K562 (cell line): ENCODE results near the gene FMNL2. TPM values are rescaled to one million over a fixed set of nuclear protein-coding genes. Genes with fewer than 3 reads are reported as not detected.

ENCODE experiments used
- ATAC-seq: fragments of 200-7000 bp; cut with Tn5 transposase; 3 replicates; pipeline ENCODE4 v1.9.1; 2020; ENCODE audit warnings: moderate library complexity
- BruUV-seq: library from RNA; stranded (reverse); fragments of 400-500 nt; replicated peaks from 2 replicates; lab custom pipeline; 2021; lab: Mats Ljungman, UMichigan
- CTCF ChIA-PET: fragments of 300-600 bp; formaldehyde crosslinking; extraction: SDS; loops from one replicate; lab custom pipeline; 2021; ENCODE audit warnings: low intra/inter-chr PET ratio; lab: Yijun Ruan, JAX
- POLR2A ChIA-PET: fragments of 300-600, 350-650 bp; sonication (Branson Sonifier 250); formaldehyde crosslinking; extraction: SDS; loops from one replicate; lab custom pipeline; 2021; ENCODE audit warnings: antibody characterized with exemption, inconsistent platforms; lab: Yijun Ruan, JAX
- DNase-seq, 4 experiments: peaks; one replicate each; pipeline versions ENCODE4 v3.0.0 to v3.0.0-alpha.2; 2011 to 2018; ENCODE audit warnings: low spot score in 3 of 4, mixed read lengths in 3 of 4; ENCODE audit errors: extremely low read depth in 1 of 4
- FAIRE-seq: peaks from 2 replicates; lab custom pipeline; 2011; peaks lifted over from hg19 to GRCh38; lab: Jason Lieb, UNC
- H2AFZ ChIP-seq: 2 replicates; pipeline ENCODE4 v1.6.0; 2011; ENCODE audit warnings: low read depth, low read length, control low read depth, inconsistent platforms
- H3K27ac ChIP-seq: fragments of 200-600 bp; 3 replicates; pipeline ENCODE4 v1.8.0; 2011; ENCODE audit warnings: low read depth, mild to moderate bottlenecking, control low read depth, inconsistent platforms, low read length, moderate library complexity, mixed read lengths; ENCODE audit errors: extremely low read depth
- H3K27me3 ChIP-seq, 2 experiments: fragments of 300-600 bp in 1 of 2; 2 replicates in 1 of 2; 3 replicates in 1 of 2; pipeline versions ENCODE4 v1.6.0 to v1.8.0; 2011; ENCODE audit warnings: inconsistent platforms in 2 of 2, low read length in 2 of 2, mild to moderate bottlenecking in 1 of 2, mixed read lengths in 1 of 2, moderate library complexity in 1 of 2; ENCODE audit not compliant: control insufficient read depth in 2 of 2, insufficient read depth in 2 of 2
- H3K36me3 ChIP-seq: fragments of 300-600 bp; 3 replicates; pipeline ENCODE4 v1.8.0; 2011; ENCODE audit warnings: mild to moderate bottlenecking, low read length, inconsistent platforms; ENCODE audit not compliant: control insufficient read depth, insufficient read depth
- H3K4me1 ChIP-seq, 2 experiments: fragments of 200-600 bp in 1 of 2; replicated peaks in 1 of 2; 2 replicates in 1 of 2; 3 replicates in 1 of 2; pipeline versions ENCODE4 v1.5.1 to v1.8.0; 2011; ENCODE audit warnings: inconsistent platforms in 2 of 2, low read length in 2 of 2, mild to moderate bottlenecking in 1 of 2, mixed read lengths in 1 of 2, moderate library complexity in 1 of 2; ENCODE audit not compliant: control insufficient read depth in 2 of 2, insufficient read depth in 2 of 2
- H3K4me2 ChIP-seq: 2 replicates; pipeline ENCODE4 v1.6.1; 2011; ENCODE audit warnings: low read length, control low read depth, inconsistent platforms, mixed read lengths; ENCODE audit not compliant: insufficient read depth
- H3K4me3 ChIP-seq: fragments of 200-600 bp; sonication (generic), shearing (Covaris generic); 2 replicates; pipeline ENCODE4 v1.5.1; 2016; ENCODE audit warnings: control low read depth, inconsistent platforms
- H3K79me2 ChIP-seq: fragments of 200-600 bp; 3 replicates; pipeline ENCODE4 v1.8.0; 2011; ENCODE audit warnings: low read length, inconsistent platforms; ENCODE audit not compliant: control insufficient read depth, insufficient read depth
- H3K9ac ChIP-seq, 2 experiments: 2 replicates each; pipeline versions ENCODE4 v1.6.0 to v1.6.1; 2011; ENCODE audit warnings: low read depth in 2 of 2, low read length in 2 of 2, control low read depth in 1 of 2, inconsistent platforms in 1 of 2, mild to moderate bottlenecking in 1 of 2, mixed read lengths in 1 of 2; ENCODE audit not compliant: insufficient read depth in 1 of 2
- H3K9me1 ChIP-seq: one replicate; pipeline ENCODE4 v1.6.0; 2011; ENCODE audit warnings: inconsistent platforms, mild to moderate bottlenecking, low read length, moderate library complexity; ENCODE audit not compliant: control insufficient read depth, insufficient read depth
- H3K9me3 ChIP-seq: replicated peaks from 2 replicates; pipeline ENCODE4 v1.5.1; 2011; ENCODE audit warnings: low read depth, low read length, inconsistent platforms; ENCODE audit not compliant: control insufficient read depth, insufficient read depth
- H4K20me1 ChIP-seq: replicated peaks from 2 replicates; pipeline ENCODE4 v1.6.1; 2011; ENCODE audit warnings: low read length, inconsistent platforms, mixed read lengths; ENCODE audit not compliant: control insufficient read depth, insufficient read depth
- DPF2 ChIP-seq: fragments of 450-650 bp; IDR thresholded peaks from 2 replicates; pipeline ENCODE4 v1.6.1; 2016
- ETV1 ChIP-seq: fragments of 450-650 bp; conservative IDR thresholded peaks from 2 replicates; pipeline ENCODE4 v1.6.1; 2016; ENCODE audit warnings: missing genetic modification characterization, control low read depth, low read depth, missing compliant biosample characterization
- FOS ChIP-seq: IDR thresholded peaks from 3 replicates; pipeline ENCODE4 v1.6.1; 2011; ENCODE audit not compliant: insufficient read length; ENCODE audit errors: extremely low read depth
- GATA2 ChIP-seq: sonication (generic); formaldehyde crosslinking; IDR thresholded peaks from 2 replicates; pipeline ENCODE4 v1.4.0; 2020; ENCODE audit warnings: mild to moderate bottlenecking, missing genetic modification reagents
- LARP7 ChIP-seq: fragments of 450-650 bp; IDR thresholded peaks from 2 replicates; pipeline ENCODE4 v1.6.1; 2016
- MITF ChIP-seq: IDR thresholded peaks from 2 replicates; pipeline ENCODE4 v1.6.1; 2014; ENCODE audit warnings: antibody characterized with exemption
- MTA2 ChIP-seq: fragments of 450-650 bp; IDR thresholded peaks from 2 replicates; pipeline ENCODE4 v1.6.1; 2016; ENCODE audit warnings: low read depth
- SMARCA5 ChIP-seq: fragments of 450-650 bp; IDR thresholded peaks from 2 replicates; pipeline ENCODE4 v1.6.1; 2016
- SOX6 ChIP-seq: fragments of 450-650 bp; IDR thresholded peaks from 2 replicates; pipeline ENCODE4 v1.6.1; 2014; ENCODE audit warnings: mild to moderate bottlenecking
- SRSF3 ChIP-seq: fragments of 200-400 bp; formaldehyde crosslinking; IDR thresholded peaks from 2 replicates; pipeline ENCODE4 v1.6.1; 2016; ENCODE audit warnings: mild to moderate bottlenecking, low read length, moderate library complexity; ENCODE audit not compliant: insufficient read depth
- TAF7 ChIP-seq: fragments of 450-650 bp; IDR thresholded peaks from 2 replicates; pipeline ENCODE4 v1.6.1; 2016; ENCODE audit warnings: missing genetic modification characterization, missing compliant biosample characterization
- TAL1 ChIP-seq: fragments of 450-650 bp; IDR thresholded peaks from 2 replicates; pipeline ENCODE4 v1.6.1; 2016; ENCODE audit warnings: mild to moderate bottlenecking
- TEAD1 ChIP-seq, 2 experiments: fragments of 450-650 bp in 1 of 2; sonication (generic) in 1 of 2; formaldehyde crosslinking; IDR thresholded peaks; 2 replicates each; pipeline versions ENCODE4 v1.4.0 to v1.8.0; 2020 to 2022; ENCODE audit warnings: mild to moderate bottlenecking in 2 of 2, missing genetic modification reagents in 1 of 2
- ZNF717 ChIP-seq: fragments of 250-450 bp; sonication (Bioruptor Pico); IDR thresholded peaks from 2 replicates; pipeline ENCODE4 v1.5.0; 2021
- WGBS: fragments of 100-300 bp; shearing (Covaris generic); methylation state at CpG from one replicate; pipeline ENCODE4 v1.1.6; 2016; ENCODE audit warnings: low coverage, mixed read lengths; ENCODE audit not compliant: insufficient coverage; ENCODE audit errors: missing lambda C conversion rate; 5-methylcytosine and 5-hydroxymethylcytosine counted together
- in situ Hi-C: fragments of 300-500 bp; cut with MboI; formaldehyde crosslinking; loops from 4 replicates; pipeline ENCODE4 v1.15.0; 2018; ENCODE audit warnings: inconsistent platforms, mixed read lengths
- intact Hi-C: fragments of 100-400 bp; cut with micrococcal nuclease; formaldehyde crosslinking; loops from 2 replicates; pipeline ENCODE4 v1.14.2; 2022
- polyA plus RNA-seq, 8 experiments: library from polyadenylated mRNA; depleted of rRNA in 4 of 8; stranded (reverse) in 5 of 8; unstranded in 3 of 8; fragments of >200 nt; fragmentation: Nextera tagmentation in 2 of 8; fragmentation: Illumina TruSeq in 1 of 8; extraction: Ambion mirVana in 2 of 8; extraction: Trizol in 1 of 8; gene quantifications; 2 replicates each; pipeline versions ENCODE4 v1.2.1 to v1.2.3, GENCODE V29; 2011 to 2014; ENCODE audit warnings: inconsistent platforms in 1 of 8, missing spikeins in 1 of 8
- total RNA-seq, 7 experiments: library from RNA; depleted of rRNA in 6 of 7; stranded (reverse); fragments of >200 nt in 6 of 7; fragmentation: Illumina TruSeq in 2 of 7; extraction: Trizol in 2 of 7; gene quantifications; 2 replicates each; pipeline versions ENCODE4 v1.2.1 to v1.2.3, GENCODE V29; 2011 to 2021; ENCODE audit warnings: low replicate concordance in 1 of 7

The FMNL2 gene
- total and polyA plus RNA-seq, 9 of the 15 experiments (the other 6 are each of a cell fraction or from before 2014, with no cell fraction given): 0.15 to 0.49 (median 0.24) TPM; not detected in 1

GRCh38 chr2:152499896-152500735 is 165.1 kb downstream of the FMNL2 start (continued):
- TF ChIP-seq GATA2 (CRISPR knock-in tag) (no peak), SOX6 (no peak), TAL1 (no peak), TEAD1 (CRISPR knock-in tag; IDR thresholded peaks at IDR 0.05) (no peak), ETV1 (tag) (no peak), SMARCA5 (no peak), TAF7 (tag) (no peak), LARP7 (no peak), DPF2 (no peak), SRSF3 (no peak)
- TF ChIP-seq, all 486 proteins: peak for 0

GRCh38 chr2:152500772-152501171 is 165.8 kb downstream of the FMNL2 start:
- no peaks in the 10 kb centered on the region for H3K79me2 ChIP-seq
- H3K27ac ChIP-seq: no peak overlapping the region
- peaks cover 6 to 7% of the 10 kb centered on the region in 2 experiments; a peak in 3 of 5 replicates for H3K27me3 ChIP-seq
- WGBS: 2% methylated on average over 8 of the region's 8 CpGs
- CTCF ChIA-PET: no interaction called here
- in situ Hi-C loops: no loop called here
- H2AFZ ChIP-seq: no peak overlapping the region
- intact Hi-C loops: no loop called here
- no peaks in the 10 kb centered on the region for H4K20me1 ChIP-seq
- FAIRE-seq: no peak
- POLR2A ChIA-PET: interaction anchor here (0.7 kb wide), 1 partner anchor 17 kb away, joined by 3 read pairs; no protein-coding TSS in a partner anchor
- no peaks in the 10 kb centered on the region for H3K9me1 ChIP-seq
- H3K4me1 ChIP-seq: peaks cover 0 to 4% of the 10 kb centered on the region in 2 experiments; a peak in 1 of 5 replicates
- no peak for DNase-seq
- H3K9me3 ChIP-seq: no peaks in the 10 kb centered on the region
- H3K36me3 ChIP-seq: no peaks in the 10 kb centered on the region
- no peak for ATAC-seq
- TF ChIP-seq MTA2: no peak
- no peak for TF ChIP-seq ZNF717 (CRISPR knock-in tag)
- no peak for TF ChIP-seq FOS
- no peak for TF ChIP-seq MITF
- H3K4me2 ChIP-seq: no peak overlapping the region
- no peak overlapping the region for H3K4me3 ChIP-seq
- no TSS peak for BruUV-seq
- no peak overlapping the region for H3K9ac ChIP-seq
